ENCODE data around the gene PTPN9.
"Not testable (repeated sequence)": the region's sequence is repeated elsewhere in the genome, so short reads cannot be mapped to it uniquely, and the experiment has no call there.

PTPN9 gene

GRCh38 chr15:75586422-75586821 lies 7.3 kb upstream of the PTPN9 start:
- in situ Hi-C loops (cut with HindIII; ENCODE audit: low sequenced_read_pairs) = loop anchor here (25.0 kb wide), 1 partner anchor 251 kb away; the partner anchor contains the start of gene UBE2Q2

- in situ Hi-C loops (cut with HindIII; ENCODE audit: low sequenced_read_pairs) = loop anchor here (25.0 kb wide), 1 partner anchor 253 kb away; the partner anchor contains the start of gene UBE2Q2
Observed at GRCh38 chr15:75584121-75584520, 5.0 kb upstream of the PTPN9 start.

GRCh38 chr15:75583701-75584100 lies 4.6 kb upstream of the PTPN9 start:
- in situ Hi-C loops (cut with HindIII; ENCODE audit: low sequenced_read_pairs) = loop anchor here (25.0 kb wide), 1 partner anchor 254 kb away; the partner anchor contains the start of gene UBE2Q2

- in situ Hi-C loops (cut with HindIII; ENCODE audit: low sequenced_read_pairs) = loop anchor here (25.0 kb wide), 1 partner anchor 254 kb away; the partner anchor contains the start of gene UBE2Q2
Observed at GRCh38 chr15:75582943-75583342, 3.8 kb upstream of the PTPN9 start.

- in situ Hi-C loops (cut with HindIII; ENCODE audit: low sequenced_read_pairs) = loop anchor here (5.0 to 25.0 kb wide), 3 partner anchors 36 to 259 kb away; partner anchors contain the start of gene UBE2Q2
Observed at GRCh38 chr15:75578173-75578947, 755 bp downstream of the PTPN9 start.

GRCh38 chr15:75577401-75578172 lies 1.5 kb downstream of the PTPN9 start:
- in situ Hi-C loops (cut with HindIII; ENCODE audit: low sequenced_read_pairs) = loop anchor here (5.0 to 25.0 kb wide), 3 partner anchors 35 to 260 kb away; partner anchors contain the start of gene UBE2Q2

- in situ Hi-C loops (cut with HindIII; ENCODE audit: low sequenced_read_pairs) = no loop called here
Observed at GRCh38 chr15:75573648-75574384, 5.3 kb downstream of the PTPN9 start.

- in situ Hi-C loops (cut with HindIII; ENCODE audit: low sequenced_read_pairs) = no loop called here
Observed at GRCh38 chr15:75570126-75570845, 8.8 kb downstream of the PTPN9 start.

GRCh38 chr15:75565062-75565970 lies 13.8 kb downstream of the PTPN9 start:
- in situ Hi-C loops (cut with HindIII; ENCODE audit: low sequenced_read_pairs) = no loop called here

- in situ Hi-C loops (cut with HindIII; ENCODE audit: low sequenced_read_pairs) = no loop called here
Observed at GRCh38 chr15:75561888-75562287, 17.2 kb downstream of the PTPN9 start.

- in situ Hi-C loops (cut with HindIII; ENCODE audit: low sequenced_read_pairs) = not testable (repeated sequence)
Observed at GRCh38 chr15:75559360-75559759, 19.8 kb downstream of the PTPN9 start.

- in situ Hi-C loops (cut with HindIII; ENCODE audit: low sequenced_read_pairs) = not testable (repeated sequence)
Observed at GRCh38 chr15:75558955-75559354, 20.2 kb downstream of the PTPN9 start.

GRCh38 chr15:75554717-75555116 lies 24.4 kb downstream of the PTPN9 start:
- in situ Hi-C loops (cut with HindIII; ENCODE audit: low sequenced_read_pairs) = no loop called here

- in situ Hi-C loops (cut with HindIII; ENCODE audit: low sequenced_read_pairs) = no loop called here
Observed at GRCh38 chr15:75553659-75554058, 25.5 kb downstream of the PTPN9 start.

GRCh38 chr15:75551091-75551490 lies 28.0 kb downstream of the PTPN9 start:
- in situ Hi-C loops (cut with HindIII; ENCODE audit: low sequenced_read_pairs) = no loop called here

- in situ Hi-C loops (cut with HindIII; ENCODE audit: low sequenced_read_pairs) = no loop called here
Observed at GRCh38 chr15:75545064-75545463, 34.1 kb downstream of the PTPN9 start.

- in situ Hi-C loops (cut with HindIII; ENCODE audit: low sequenced_read_pairs) = loop anchor here (5.0 kb wide), 1 partner anchor 33 kb away; the partner anchor contains the start of gene PTPN9
Observed at GRCh38 chr15:75544359-75544758, 34.8 kb downstream of the PTPN9 start.

- in situ Hi-C loops (cut with HindIII; ENCODE audit: low sequenced_read_pairs) = loop anchor here (5.0 kb wide), 1 partner anchor 34 kb away; the partner anchor contains the start of gene PTPN9
Observed at GRCh38 chr15:75542949-75543545, 36.1 kb downstream of the PTPN9 start.

- in situ Hi-C loops (cut with HindIII; ENCODE audit: low sequenced_read_pairs) = loop anchor here (5.0 kb wide), 1 partner anchor 35 kb away; the partner anchor contains the start of gene PTPN9
Observed at GRCh38 chr15:75542386-75542797, 36.7 kb downstream of the PTPN9 start.
